Right renal cortex interstitium (tissue), 3 donors: Measurements from ENCODE around the gene ABCF2. TPM values are rescaled to one million over a fixed set of nuclear protein-coding genes. Genes with fewer than 3 reads are reported as not detected.

Experiments
- DNase-seq, 3 donors: peaks; one replicate each; pipeline ENCODE4 v3.0.0-alpha.2; 2013; ENCODE audit warnings: low read depth in 3 of 3, low spot score in 2 of 3
- polyA plus RNA-seq, 3 donors: library from polyadenylated mRNA; unstranded; fragments of 120-200 nt; gene quantifications; one replicate each; pipeline ENCODE4 v1.2.1, GENCODE V29; 2013; ENCODE audit not compliant: insufficient read length in 3 of 3

Gene ABCF2
- polyA plus RNA-seq, 3 donors: 23.3 to 24.8 (median 24.3) TPM

- DNase-seq: no peak
These were observed 26.1 kb upstream of the ABCF2 start for GRCh38 chr7:151252961-151253711.

GRCh38 chr7:151252561-151252835 lies 25.5 kb upstream of the ABCF2 start:
- DNase-seq: no peak

GRCh38 chr7:151251689-151252560 lies 24.9 kb upstream of the ABCF2 start:
- DNase-seq: peak in 1 of 3 donors; percentile 71

GRCh38 chr7:151251328-151251688 lies 24.3 kb upstream of the ABCF2 start:
- no peak for DNase-seq

- no peak for DNase-seq
These were observed 23.5 kb upstream of the ABCF2 start for GRCh38 chr7:151250181-151251132.

- no peak for DNase-seq
These were observed 22.7 kb upstream of the ABCF2 start for GRCh38 chr7:151249732-151250072.

GRCh38 chr7:151249034-151249731 lies 22.2 kb upstream of the ABCF2 start:
- no peak for DNase-seq

GRCh38 chr7:151248346-151249033 lies 21.5 kb upstream of the ABCF2 start, which contains the start of gene SMARCD3:
TSS of gene SMARCD3 (minus strand) at chr7:151248694. CDS start at chr7:151248562, 132 bp downstream.
- no peak for DNase-seq

- DNase-seq: no peak
These were observed 20.8 kb upstream of the ABCF2 start for GRCh38 chr7:151247611-151248345.

- no peak for DNase-seq
These were observed 20.0 kb upstream of the ABCF2 start for GRCh38 chr7:151246851-151247580.

GRCh38 chr7:151246102-151246850 lies 19.3 kb upstream of the ABCF2 start:
- no peak for DNase-seq

- DNase-seq: no peak
These were observed 18.5 kb upstream of the ABCF2 start for GRCh38 chr7:151245360-151246101.

GRCh38 chr7:151244841-151245346 lies 17.9 kb upstream of the ABCF2 start:
- no peak for DNase-seq

- DNase-seq: no peak
These were observed 17.3 kb upstream of the ABCF2 start for GRCh38 chr7:151244196-151244840.

- no peak for DNase-seq
These were observed 16.6 kb upstream of the ABCF2 start for GRCh38 chr7:151243408-151244195.

GRCh38 chr7:151243045-151243349 lies 16.0 kb upstream of the ABCF2 start:
- no peak for DNase-seq
